ENCODE data around the gene KLHDC7B.

GRCh38 chr22:50568626-50569025 is 22.9 kb downstream of the KLHDC7B start:
- TF ChIP-seq CTCF (IDR thresholded peaks at IDR 0.05): no peak
- no peak for TF ChIP-seq POLR2A (IDR thresholded peaks at IDR 0.05)
- TF ChIP-seq EP300 (IDR thresholded peaks at IDR 0.05): no peak
